ENCODE data around the gene IL31RA.

IL31RA gene

GRCh38 chr5:55904152-55904551 is 53.0 kb downstream of the IL31RA start:
- DNase-seq: no peak

- no peak for DNase-seq
These were observed 54.1 kb downstream of the IL31RA start for GRCh38 chr5:55905251-55905650.

GRCh38 chr5:55907927-55908326 is 56.8 kb downstream of the IL31RA start:
- DNase-seq: no peak

GRCh38 chr5:55908804-55909203 is 57.6 kb downstream of the IL31RA start:
- no peak for DNase-seq

GRCh38 chr5:55911784-55912653 is 60.9 kb downstream of the IL31RA start:
- DNase-seq: no peak

- no peak for DNase-seq
These were observed 62.6 kb downstream of the IL31RA start for GRCh38 chr5:55913466-55914413.

GRCh38 chr5:55914971-55915370 is 63.8 kb downstream of the IL31RA start:
- no peak for DNase-seq

GRCh38 chr5:55915783-55916182 is 64.6 kb downstream of the IL31RA start:
- no peak for DNase-seq

- no peak for DNase-seq
These were observed 65.8 kb downstream of the IL31RA start for GRCh38 chr5:55916986-55917385.

GRCh38 chr5:55917402-55918086 is 66.4 kb downstream of the IL31RA start:
- DNase-seq: no peak

GRCh38 chr5:55918087-55919035 is 67.2 kb downstream of the IL31RA start:
- DNase-seq: no peak

- DNase-seq: no peak
These were observed 68.5 kb downstream of the IL31RA start for GRCh38 chr5:55919625-55920024.

- DNase-seq: no peak
These were observed 69.6 kb downstream of the IL31RA start for GRCh38 chr5:55920784-55921183.

- no peak for DNase-seq
These were observed 70.5 kb downstream of the IL31RA start for GRCh38 chr5:55921617-55922016.

- no peak for DNase-seq
These were observed 72.1 kb downstream of the IL31RA start for GRCh38 chr5:55923177-55923771.

GRCh38 chr5:55923865-55924500 is 72.8 kb downstream of the IL31RA start:
- DNase-seq: no peak

- no peak for DNase-seq
These were observed 73.6 kb downstream of the IL31RA start for GRCh38 chr5:55924744-55925143.

- DNase-seq: no peak
These were observed 74.0 kb downstream of the IL31RA start for GRCh38 chr5:55925181-55925580.

- no peak for DNase-seq
These were observed 74.6 kb downstream of the IL31RA start for GRCh38 chr5:55925712-55926111.

GRCh38 chr5:55926476-55926875 is 75.3 kb downstream of the IL31RA start:
- DNase-seq: no peak
